ENCODE data around the gene AMPD1.
A peak's percentile ranks its signal among the peaks of the same experiment; 100 is the strongest.

The AMPD1 gene

GRCh38 chr1:114701931-114702330, 6.6 kb upstream of the AMPD1 start:
- no peak for DNase-seq (ENCODE audit: insufficient read length, low spot score)
- FAIRE-seq, result no peak

GRCh38 chr1:114700036-114700600, 4.8 kb upstream of the AMPD1 start:
- no peak for FAIRE-seq
- DNase-seq (ENCODE audit: insufficient read length, low spot score), result no peak

GRCh38 chr1:114696810-114697209, 1.5 kb upstream of the AMPD1 start:
- FAIRE-seq, result no peak

GRCh38 chr1:114694540-114695310, 621 bp downstream of the AMPD1 start:
- DNase-seq (ENCODE audit: insufficient read length, low spot score) (no peak), FAIRE-seq (no peak)

More at GRCh38 chr1:114696810-114697209, 1.5 kb upstream of the AMPD1 start:
- no peak for DNase-seq (ENCODE audit: insufficient read length, low spot score)

GRCh38 chr1:114692947-114693346, 2.4 kb downstream of the AMPD1 start:
- no peak for FAIRE-seq
- no peak for DNase-seq (ENCODE audit: insufficient read length, low spot score)

DNA sequence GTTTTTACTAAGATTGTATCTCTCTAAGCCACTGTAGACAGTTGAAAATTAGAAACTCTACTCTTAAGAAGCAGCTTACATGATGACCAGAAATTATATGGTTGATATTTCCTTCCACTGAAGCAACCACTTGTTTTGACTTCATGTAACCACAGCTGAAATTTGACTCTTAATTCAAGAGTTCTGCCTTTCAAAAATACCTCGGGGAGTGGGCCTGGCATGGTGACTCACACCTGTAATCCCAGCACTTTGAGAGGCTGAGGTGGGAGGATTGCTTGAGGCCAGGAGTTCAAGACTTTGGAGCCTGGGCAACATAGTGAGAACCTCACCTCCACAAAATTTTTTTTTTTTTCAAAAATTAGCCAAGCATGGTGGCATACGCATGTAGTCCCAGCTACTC, 4.3 kb downstream of the AMPD1 start:
- FAIRE-seq, result no peak

GRCh38 chr1:114690148-114690547, 5.2 kb downstream of the AMPD1 start:
- FAIRE-seq (no peak), DNase-seq (ENCODE audit: insufficient read length, low spot score) (no peak)

More for the DNA sequence above, 4.3 kb downstream of the AMPD1 start:
- no peak for DNase-seq (ENCODE audit: insufficient read length, low spot score)

- FAIRE-seq, result no peak
- no peak for DNase-seq (ENCODE audit: insufficient read length, low spot score)
These were observed 6.8 kb downstream of the AMPD1 start for GRCh38 chr1:114688526-114688925.

DNA sequence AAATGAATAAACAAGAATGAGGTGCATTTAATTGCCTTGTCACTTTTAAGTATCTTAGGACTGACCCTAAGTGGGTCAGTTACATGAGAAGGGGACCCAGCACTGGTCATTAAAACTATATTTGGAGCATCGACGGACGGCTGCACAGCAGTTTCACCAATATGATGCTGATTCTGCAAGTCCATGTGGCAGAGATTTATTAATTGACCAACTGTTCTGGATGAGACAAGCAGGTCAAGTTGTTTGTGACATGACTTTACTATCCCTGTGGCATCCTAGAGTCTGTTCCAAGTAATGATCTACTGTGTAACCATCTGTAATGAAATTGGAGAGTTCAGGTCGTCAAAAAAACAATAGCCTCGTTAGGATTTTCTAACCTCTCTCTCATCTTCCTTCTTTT, 9.5 kb downstream of the AMPD1 start:
- FAIRE-seq, result no peak

DNA sequence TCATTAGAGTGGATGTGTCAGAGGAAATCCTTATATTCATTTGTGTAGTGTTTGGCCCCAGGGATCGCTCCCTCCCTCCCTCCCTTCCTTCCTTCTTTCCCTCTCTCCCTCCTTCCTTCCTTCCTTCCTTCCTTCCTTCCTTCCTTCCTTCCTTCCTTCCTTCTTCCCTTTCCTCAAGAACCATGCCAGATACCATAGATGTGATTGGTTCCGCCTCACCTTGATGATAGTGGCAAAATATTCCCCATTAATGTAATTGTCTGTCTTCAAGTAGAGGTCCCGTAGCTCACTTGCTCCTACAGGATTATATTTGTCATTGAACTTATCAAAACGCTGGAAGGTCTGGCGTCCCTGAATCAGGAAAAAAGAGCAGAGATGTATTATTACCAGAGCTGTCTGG, 17.7 kb downstream of the AMPD1 start:
- no peak for FAIRE-seq

More for the DNA sequence above, 9.5 kb downstream of the AMPD1 start:
- DNase-seq (ENCODE audit: insufficient read length, low spot score), result no peak

GRCh38 chr1:114676115-114676514, 19.2 kb downstream of the AMPD1 start:
- DNase-seq (ENCODE audit: insufficient read length, low spot score) (no peak), FAIRE-seq (no peak)

More for the DNA sequence above, 17.7 kb downstream of the AMPD1 start:
- no peak for DNase-seq (ENCODE audit: insufficient read length, low spot score)

- no peak for DNase-seq (ENCODE audit: insufficient read length, low spot score)
- no peak for FAIRE-seq
These were observed 23.4 kb downstream of the AMPD1 start for GRCh38 chr1:114671939-114672275.

- FAIRE-seq, result no peak
These were observed 24.1 kb downstream of the AMPD1 start for GRCh38 chr1:114671011-114671938.

DNA sequence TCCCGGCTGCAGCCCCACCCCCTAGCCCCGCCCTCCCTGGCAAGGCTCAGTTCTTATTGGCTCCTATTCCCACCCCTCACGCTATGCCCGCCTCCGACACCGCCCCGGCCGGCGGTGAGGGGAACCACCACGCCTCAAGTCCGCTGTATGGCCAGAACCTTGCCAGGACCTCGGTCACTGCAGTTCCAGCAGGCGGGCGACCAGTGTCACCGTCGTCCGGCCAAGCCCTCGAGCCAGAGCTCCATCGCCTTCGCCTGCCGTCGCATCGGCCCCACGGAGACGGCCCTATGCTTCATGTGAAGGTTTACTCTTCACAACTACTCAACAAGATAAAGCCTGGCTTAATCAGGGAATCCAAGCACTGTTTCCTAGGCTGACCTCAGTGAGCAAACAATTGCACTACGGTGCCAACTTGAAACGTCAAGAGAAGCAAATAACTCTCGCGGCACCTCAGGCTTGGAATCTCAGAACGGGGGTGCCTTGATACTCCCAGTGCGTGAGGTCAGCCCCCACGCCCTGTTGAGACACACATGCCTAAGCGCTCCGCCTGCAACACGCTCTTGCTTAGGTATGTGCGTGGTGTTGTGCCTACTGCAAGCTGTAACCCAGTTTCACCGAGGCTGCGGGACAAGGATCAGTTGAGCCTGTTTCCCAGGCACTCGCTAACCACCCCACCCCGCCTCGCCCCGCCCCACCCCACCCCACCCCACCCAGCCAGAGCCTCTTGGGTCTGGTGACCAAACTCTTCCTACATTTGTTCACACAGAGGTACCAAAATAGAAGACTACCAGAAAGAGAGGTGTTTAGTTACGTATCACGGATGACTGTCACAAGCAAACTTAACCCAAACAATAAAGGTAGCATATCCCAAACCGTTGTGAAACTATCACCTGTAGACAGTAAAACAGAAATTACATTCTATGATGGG, 25.0 kb downstream of the AMPD1 start:
- FAIRE-seq, result peak; percentile 64
- DNase-seq (ENCODE audit: insufficient read length, low spot score), result peak; percentile 77

More at GRCh38 chr1:114671011-114671938, 24.1 kb downstream of the AMPD1 start:
- DNase-seq (ENCODE audit: insufficient read length, low spot score), result peak; percentile 8

GRCh38 chr1:114669562-114670082, 25.7 kb downstream of the AMPD1 start, which contains the start of gene DENND2C:
TSS of gene DENND2C (minus strand) at chr1:114670049. CDS start at chr1:114625984, 44,065 bp downstream.
- DNase-seq (ENCODE audit: insufficient read length, low spot score) (no peak), FAIRE-seq (no peak)

DNA sequence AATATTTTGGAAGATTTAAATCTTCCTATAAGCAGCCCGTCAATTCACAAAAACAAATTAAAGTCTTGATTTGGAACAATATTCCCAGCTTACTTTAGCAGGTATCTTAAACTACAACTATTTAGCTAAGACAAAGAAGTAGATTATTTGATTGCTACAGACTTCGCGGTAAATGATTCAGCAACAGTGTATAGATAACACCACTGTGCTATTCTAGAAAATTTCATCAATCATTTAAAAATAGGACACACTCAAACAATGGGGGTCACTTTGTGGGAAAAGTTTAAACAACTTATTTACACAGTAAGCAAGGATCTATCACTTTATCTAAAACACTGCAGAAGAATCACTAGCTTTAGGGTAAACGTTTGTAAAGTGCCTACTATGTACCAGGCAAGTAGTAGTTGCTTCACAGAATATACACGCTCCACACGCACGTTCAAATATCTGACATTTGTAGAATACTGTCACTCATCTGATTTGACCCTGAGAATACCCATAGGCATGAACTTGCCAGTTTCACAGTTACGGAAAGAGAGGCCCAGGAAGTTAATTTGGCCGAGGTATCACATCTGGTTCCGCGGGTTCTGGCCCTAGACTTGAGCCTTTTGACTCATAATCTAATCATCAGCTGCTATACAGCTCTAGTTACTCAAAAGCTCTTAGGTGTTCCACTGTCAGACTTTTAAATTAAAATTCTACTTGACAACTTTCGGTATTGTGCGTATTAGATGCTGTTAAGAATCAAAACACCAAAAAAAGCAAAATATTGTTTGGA, 26.4 kb downstream of the AMPD1 start:
- no peak for FAIRE-seq
- no peak for DNase-seq (ENCODE audit: insufficient read length, low spot score)

DNA sequence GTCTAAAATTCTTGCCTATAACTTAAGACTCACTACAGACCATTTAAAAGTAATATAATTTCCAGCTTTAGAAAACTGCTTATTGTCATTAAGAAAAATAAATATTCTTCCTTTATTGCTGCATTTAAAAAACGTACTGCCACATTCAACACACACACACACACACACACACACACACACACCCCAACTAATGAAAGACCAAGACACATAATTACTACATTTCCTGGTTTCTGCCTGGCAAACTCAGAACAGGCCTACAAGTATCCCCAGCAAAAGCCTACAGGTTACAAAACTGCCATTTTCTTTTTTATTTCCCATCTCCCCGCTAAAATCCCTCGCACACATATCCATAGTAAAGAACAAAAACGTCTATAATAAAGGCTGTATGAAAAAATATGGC, 27.0 kb downstream of the AMPD1 start:
- no peak for FAIRE-seq

GRCh38 chr1:114666954-114667353, 28.4 kb downstream of the AMPD1 start:
- DNase-seq (ENCODE audit: insufficient read length, low spot score) (no peak), FAIRE-seq (no peak)

More for the DNA sequence above, 27.0 kb downstream of the AMPD1 start:
- DNase-seq (ENCODE audit: insufficient read length, low spot score), result no peak

- FAIRE-seq (no peak), DNase-seq (ENCODE audit: insufficient read length, low spot score) (no peak)
These were observed 35.1 kb downstream of the AMPD1 start for GRCh38 chr1:114660238-114660637.
